Panc1 (cell line): ENCODE measurements around the gene AMHR2. TPM values are rescaled to one million over a fixed set of nuclear protein-coding genes. Genes with fewer than 3 reads are reported as not detected.

Source experiments
- ATAC-seq: fragments of 200-7000 bp; cut with Tn5 transposase; 2 replicates; pipeline ENCODE4 v1.9.1; 2020; ENCODE audit warnings: mild to moderate bottlenecking, moderate library complexity
- BruUV-seq: library from RNA; stranded (reverse); fragments of 400-500 nt; replicated peaks from 2 replicates; lab custom pipeline; 2021; lab: Mats Ljungman, UMichigan
- CTCF ChIA-PET: fragments of 300-600 bp; sonication (Branson Sonifier 250); formaldehyde crosslinking; loops from one replicate; lab custom pipeline; 2022; ENCODE audit warnings: antibody characterized with exemption; lab: Charles Lee
- POLR2A ChIA-PET: fragments of 300-600 bp; sonication (Branson Sonifier 250); formaldehyde crosslinking; loops from one replicate; lab custom pipeline; 2022; ENCODE audit warnings: antibody characterized with exemption; lab: Charles Lee
- DNase-seq: peaks from one replicate; pipeline ENCODE4 v3.0.0-alpha.2; 2010; ENCODE audit warnings: low read depth, low spot score
- H3K27ac ChIP-seq: 2 replicates; pipeline ENCODE4 v1.5.1; 2011; ENCODE audit warnings: mild to moderate bottlenecking, low read length, inconsistent platforms
- H3K27me3 ChIP-seq: fragments of 200-500 bp; sonication (Bioruptor generic); 2 replicates; pipeline ENCODE4 v1.6.0; 2014; ENCODE audit warnings: low read length, inconsistent platforms; ENCODE audit not compliant: control insufficient read depth, insufficient read depth
- H3K36me3 ChIP-seq: fragments of 200-500 bp; sonication (Bioruptor generic); 2 replicates; pipeline ENCODE4 v1.5.1; 2014; ENCODE audit warnings: inconsistent platforms, mild to moderate bottlenecking, low read length, moderate library complexity; ENCODE audit not compliant: control insufficient read depth, insufficient read depth
- H3K4me1 ChIP-seq: 2 replicates; pipeline ENCODE4 v1.5.1; 2011; ENCODE audit warnings: inconsistent platforms, mild to moderate bottlenecking, low read length, moderate library complexity; ENCODE audit not compliant: control insufficient read depth, insufficient read depth
- H3K4me3 ChIP-seq, 2 experiments: 2 replicates each; pipeline ENCODE4 v1.5.1; 2011 to 2012; ENCODE audit warnings: low read depth in 2 of 2, low read length in 2 of 2, mild to moderate bottlenecking in 2 of 2, inconsistent platforms in 1 of 2, moderate library complexity in 1 of 2
- H3K9me3 ChIP-seq: fragments of 200-500 bp; sonication (Bioruptor generic); 2 replicates; pipeline ENCODE4 v1.5.1; 2014; ENCODE audit warnings: low read depth, mild to moderate bottlenecking, inconsistent platforms, low read length, moderate library complexity; ENCODE audit not compliant: control insufficient read depth, insufficient read depth
- CTCF ChIP-seq: fragments of 450-650 bp; IDR thresholded peaks from 2 replicates; pipeline ENCODE4 v1.5.1; 2017; ENCODE audit warnings: mild to moderate bottlenecking
- POLR2AphosphoS5 ChIP-seq: IDR thresholded peaks from 2 replicates; pipeline ENCODE4 v1.6.1; 2012; ENCODE audit warnings: mild to moderate bottlenecking, low read depth, low read length, moderate library complexity
- REST ChIP-seq, 2 experiments: IDR thresholded peaks; 2 replicates each; pipeline ENCODE4 v1.6.1; 2011 to 2012; ENCODE audit warnings: low read depth in 2 of 2, control low read depth in 1 of 2, low read length in 1 of 2, mild to moderate bottlenecking in 1 of 2, moderate library complexity in 1 of 2; ENCODE audit not compliant: insufficient read depth in 1 of 2
- SIN3A ChIP-seq: IDR thresholded peaks from 2 replicates; pipeline ENCODE4 v1.6.1; 2012; ENCODE audit warnings: low read depth, mild to moderate bottlenecking, low read length, moderate library complexity, borderline replicate concordance; ENCODE audit not compliant: insufficient read depth
- TCF7L2 ChIP-seq: IDR thresholded peaks from 2 replicates; pipeline ENCODE4 v1.6.1; 2011; ENCODE audit warnings: mild to moderate bottlenecking, low read depth, low read length, inconsistent platforms
- in situ Hi-C: cut with HindIII; loops from 2 replicates; pipeline ENCODE4 v1.10.0; 2016; ENCODE audit warnings: low sequenced_read_pairs, low pct_unique_long_range_greater_than_20kb
- intact Hi-C: fragments of 100-400 bp; cut with micrococcal nuclease; formaldehyde crosslinking; loops from one replicate; pipeline ENCODE4 v1.10.0; 2022; ENCODE audit not compliant: unreplicated experiment
- total RNA-seq: library from RNA; stranded (reverse); gene quantifications from one replicate; pipeline ENCODE4 v1.2.1, GENCODE V29; 2021; ENCODE audit not compliant: unreplicated experiment

AMHR2 gene
- total RNA-seq, 1 experiment from 2014 or later: 0.13 TPM

GRCh38 chr12:53388932-53389331 lies 34.7 kb upstream of the AMHR2 start:
- Histone ChIP-seq H3K9me3 (no peaks in the 10 kb centered on the region), H3K36me3 (no peaks in the 10 kb centered on the region; the same call in 1 of the 2 replicates), H3K4me3 (peak overlapping the region in 1 of 2 experiments; percentile 6; a peak in 1 of 4 replicates), H3K27ac (no peak overlapping the region), H3K4me1 (peaks cover 18% of the 10 kb centered on the region), H3K27me3 (no peaks in the 10 kb centered on the region)
- ATAC-seq (no peak), DNase-seq (no peak)
- intact Hi-C loops (loop anchor here (10.0 kb wide), 1 partner anchor 606 kb away; no protein-coding TSS in a partner anchor), in situ Hi-C loops (no loop called here)
- BruUV-seq: no TSS peak
- TF ChIP-seq POLR2AphosphoS5: no peak
- TF ChIP-seq REST (IDR thresholded peaks at IDR 0.05; ENCODE audit: insufficient read depth in 1 of 2, low read depth in 2 of 2, low read length in 1 of 2): no peak
- TF ChIP-seq SIN3A: no peak
- TF ChIP-seq CTCF: no peak
- no peak for TF ChIP-seq TCF7L2
- ChIA-PET POLR2A (interaction anchor here (0.6 to 0.7 kb wide), 2 partner anchors 29 to 42 kb away, joined by 3 to 4 read pairs; no protein-coding TSS in a partner anchor), CTCF (interaction anchor here (1.1 kb wide), 2 partner anchors 33 to 36 kb away, joined by 4 to 5 read pairs; no protein-coding TSS in a partner anchor)

- H3K4me3 ChIP-seq: no peak overlapping the region
These were observed 34.0 kb upstream of the AMHR2 start for GRCh38 chr12:53389702-53390101.

More at GRCh38 chr12:53389702-53390101, 34.0 kb upstream of the AMHR2 start:
- TSS peak; percentile 59 for BruUV-seq
- H3K27me3 ChIP-seq: no peaks in the 10 kb centered on the region
- DNase-seq (no peak), ATAC-seq (no peak)
- H3K36me3 ChIP-seq: no peaks in the 10 kb centered on the region; the same call in 1 of the 2 replicates
- no peak for TF ChIP-seq POLR2AphosphoS5
- no peak for TF ChIP-seq TCF7L2
- TF ChIP-seq SIN3A: no peak
- no peak for TF ChIP-seq CTCF
- TF ChIP-seq REST (IDR thresholded peaks at IDR 0.05; ENCODE audit: insufficient read depth in 1 of 2, low read depth in 2 of 2, low read length in 1 of 2): no peak
- CTCF ChIA-PET: no interaction called here
- in situ Hi-C loops: no loop called here
- H3K9me3 ChIP-seq: no peaks in the 10 kb centered on the region
- peaks cover 18% of the 10 kb centered on the region for H3K4me1 ChIP-seq
- H3K27ac ChIP-seq: peak overlapping the region; percentile 29; the same call in 1 of the 2 replicates
- POLR2A ChIA-PET: interaction anchor here (0.6 kb wide), 2 partner anchors 41 to 91 kb away, joined by 5 read pairs; no protein-coding TSS in a partner anchor
- intact Hi-C loops: loop anchor here (10.0 kb wide), 1 partner anchor 605 kb away; no protein-coding TSS in a partner anchor
